ENCODE measurements around the gene MYCBP. TPM values are rescaled to one million over a fixed set of nuclear protein-coding genes. Genes with fewer than 3 reads are reported as not detected.

Gene MYCBP
- total RNA-seq, 1 donor from 2014 or later: 34.6 TPM

DNA sequence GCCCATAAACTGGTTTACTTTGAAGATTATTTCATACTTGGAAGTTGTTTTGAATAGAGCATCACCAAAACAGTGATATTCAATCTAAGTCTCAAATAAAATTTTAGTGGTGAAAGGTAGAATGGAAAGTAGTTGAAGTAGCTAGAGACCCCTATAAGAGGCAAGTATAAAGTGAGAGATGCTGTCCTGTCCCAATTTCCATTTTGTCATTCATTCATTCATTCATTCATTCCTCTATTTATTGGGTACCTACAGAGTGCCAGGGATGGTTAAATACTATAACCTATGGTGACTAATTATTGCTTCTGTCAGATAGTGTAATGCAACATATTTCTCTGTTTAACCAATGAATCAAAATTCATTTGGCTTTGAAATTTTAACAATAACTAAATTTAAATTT, 46.3 kb downstream of the MYCBP start:
- H3K27me3 Mint-ChIP-seq (ENCODE audit: unreplicated experiment): peaks cover 6% of the 10 kb centered on the region
- no peak overlapping the region for H3K4me3 Mint-ChIP-seq (ENCODE audit: unreplicated experiment)
- no peak overlapping the region for H3K27ac Mint-ChIP-seq (ENCODE audit: unreplicated experiment)
- no peak for DNase-seq (ENCODE audit: low spot score)
- TF ChIP-seq, protein P1, sequence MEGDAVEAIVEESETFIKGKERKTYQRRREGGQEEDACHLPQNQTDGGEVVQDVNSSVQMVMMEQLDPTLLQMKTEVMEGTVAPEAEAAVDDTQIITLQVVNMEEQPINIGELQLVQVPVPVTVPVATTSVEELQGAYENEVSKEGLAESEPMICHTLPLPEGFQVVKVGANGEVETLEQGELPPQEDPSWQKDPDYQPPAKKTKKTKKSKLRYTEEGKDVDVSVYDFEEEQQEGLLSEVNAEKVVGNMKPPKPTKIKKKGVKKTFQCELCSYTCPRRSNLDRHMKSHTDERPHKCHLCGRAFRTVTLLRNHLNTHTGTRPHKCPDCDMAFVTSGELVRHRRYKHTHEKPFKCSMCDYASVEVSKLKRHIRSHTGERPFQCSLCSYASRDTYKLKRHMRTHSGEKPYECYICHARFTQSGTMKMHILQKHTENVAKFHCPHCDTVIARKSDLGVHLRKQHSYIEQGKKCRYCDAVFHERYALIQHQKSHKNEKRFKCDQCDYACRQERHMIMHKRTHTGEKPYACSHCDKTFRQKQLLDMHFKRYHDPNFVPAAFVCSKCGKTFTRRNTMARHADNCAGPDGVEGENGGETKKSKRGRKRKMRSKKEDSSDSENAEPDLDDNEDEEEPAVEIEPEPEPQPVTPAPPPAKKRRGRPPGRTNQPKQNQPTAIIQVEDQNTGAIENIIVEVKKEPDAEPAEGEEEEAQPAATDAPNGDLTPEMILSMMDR (IDR thresholded peaks at IDR 0.05; ENCODE audit: unreplicated experiment): no peak
- no peaks in the 10 kb centered on the region for H3K36me3 Mint-ChIP-seq (ENCODE audit: low read depth, unreplicated experiment)
- no peaks in the 10 kb centered on the region for H3K9me3 Mint-ChIP-seq (ENCODE audit: unreplicated experiment)
- no peaks in the 10 kb centered on the region for H3K4me1 Mint-ChIP-seq (ENCODE audit: unreplicated experiment)

DNA sequence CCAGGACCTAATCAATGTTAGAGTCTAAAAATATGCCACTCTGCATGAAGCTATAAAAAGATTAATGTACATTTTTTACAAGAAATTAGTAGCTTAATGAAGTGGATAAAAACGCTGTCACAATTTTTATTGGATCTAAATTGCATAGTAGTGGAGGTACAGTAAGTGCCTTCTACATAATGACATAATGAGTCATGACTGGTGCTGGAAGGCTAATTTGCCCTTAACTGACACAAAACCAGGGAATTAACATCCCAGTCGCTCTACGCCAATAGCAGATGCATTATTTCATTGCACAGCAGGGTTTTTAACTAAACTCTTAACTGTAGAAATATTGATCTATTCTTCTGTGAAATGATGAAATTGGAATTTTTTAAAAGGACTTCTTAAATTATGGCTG, 46.9 kb downstream of the MYCBP start:
- H3K27ac Mint-ChIP-seq (ENCODE audit: unreplicated experiment): no peak overlapping the region
- no peak for DNase-seq (ENCODE audit: low spot score)
- no peaks in the 10 kb centered on the region for H3K9me3 Mint-ChIP-seq (ENCODE audit: unreplicated experiment)
- H3K4me1 Mint-ChIP-seq (ENCODE audit: unreplicated experiment): no peaks in the 10 kb centered on the region
- H3K4me3 Mint-ChIP-seq (ENCODE audit: unreplicated experiment): no peak overlapping the region
- peaks cover 6% of the 10 kb centered on the region for H3K27me3 Mint-ChIP-seq (ENCODE audit: unreplicated experiment)
- H3K36me3 Mint-ChIP-seq (ENCODE audit: low read depth, unreplicated experiment): no peaks in the 10 kb centered on the region
- TF ChIP-seq, protein P1 (IDR thresholded peaks at IDR 0.05; ENCODE audit: unreplicated experiment): no peak

DNA sequence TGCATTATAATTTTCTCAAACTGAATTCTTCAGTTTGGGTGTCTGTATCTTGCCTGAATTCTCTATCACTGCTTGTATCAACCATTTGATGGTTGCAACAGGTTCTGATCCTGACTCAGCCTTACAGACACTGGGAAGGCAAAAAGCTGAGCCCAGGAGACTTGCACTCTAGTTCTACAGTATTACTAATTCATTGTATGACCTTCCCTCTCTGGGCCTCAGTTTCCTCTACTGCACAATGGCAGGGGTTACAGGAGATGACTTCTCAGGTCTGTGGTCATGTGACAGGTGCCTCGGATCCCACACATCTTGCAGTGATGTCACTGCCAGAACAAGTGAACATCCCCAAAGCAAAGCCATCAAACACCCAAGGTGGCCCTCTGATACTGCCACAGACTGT, 52.3 kb downstream of the MYCBP start:
- Mint-ChIP-seq H3K4me3 (ENCODE audit: unreplicated experiment) (no peak overlapping the region), H3K27ac (ENCODE audit: unreplicated experiment) (no peak overlapping the region), H3K27me3 (ENCODE audit: unreplicated experiment) (peaks cover 11% of the 10 kb centered on the region), H3K9me3 (ENCODE audit: unreplicated experiment) (no peaks in the 10 kb centered on the region), H3K36me3 (ENCODE audit: low read depth, unreplicated experiment) (no peaks in the 10 kb centered on the region), H3K4me1 (ENCODE audit: unreplicated experiment) (no peaks in the 10 kb centered on the region)
- no peak for DNase-seq (ENCODE audit: low spot score)
- TF ChIP-seq, protein P1 (IDR thresholded peaks at IDR 0.05; ENCODE audit: unreplicated experiment): no peak

DNA sequence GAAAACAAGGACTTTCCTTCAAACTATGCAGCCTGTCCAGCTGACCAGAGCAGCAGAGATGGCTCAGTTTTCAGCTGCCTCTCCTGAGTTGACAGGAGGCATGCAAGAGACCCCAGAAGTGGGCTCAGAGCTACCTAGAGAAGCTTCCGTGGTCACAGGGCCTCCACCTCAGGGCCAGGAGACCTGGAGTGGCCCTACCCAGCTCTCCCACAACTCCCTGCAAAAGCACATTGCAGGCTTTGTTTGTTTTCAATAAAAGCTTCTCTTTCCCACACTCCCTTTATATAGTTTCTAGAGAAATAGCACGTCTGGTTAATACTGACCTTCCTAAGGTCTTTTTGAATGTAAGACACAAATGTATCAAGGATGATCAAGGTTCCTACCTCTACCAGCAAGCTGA, 53.6 kb downstream of the MYCBP start:
- H3K4me1 Mint-ChIP-seq (ENCODE audit: unreplicated experiment): no peaks in the 10 kb centered on the region
- TF ChIP-seq, protein P1 (IDR thresholded peaks at IDR 0.05; ENCODE audit: unreplicated experiment): no peak
- no peak for DNase-seq (ENCODE audit: low spot score)
- no peaks in the 10 kb centered on the region for H3K36me3 Mint-ChIP-seq (ENCODE audit: low read depth, unreplicated experiment)
- H3K27ac Mint-ChIP-seq (ENCODE audit: unreplicated experiment): no peak overlapping the region
- no peak overlapping the region for H3K4me3 Mint-ChIP-seq (ENCODE audit: unreplicated experiment)
- H3K9me3 Mint-ChIP-seq (ENCODE audit: unreplicated experiment): no peaks in the 10 kb centered on the region
- H3K27me3 Mint-ChIP-seq (ENCODE audit: unreplicated experiment): peaks cover 5% of the 10 kb centered on the region

DNA sequence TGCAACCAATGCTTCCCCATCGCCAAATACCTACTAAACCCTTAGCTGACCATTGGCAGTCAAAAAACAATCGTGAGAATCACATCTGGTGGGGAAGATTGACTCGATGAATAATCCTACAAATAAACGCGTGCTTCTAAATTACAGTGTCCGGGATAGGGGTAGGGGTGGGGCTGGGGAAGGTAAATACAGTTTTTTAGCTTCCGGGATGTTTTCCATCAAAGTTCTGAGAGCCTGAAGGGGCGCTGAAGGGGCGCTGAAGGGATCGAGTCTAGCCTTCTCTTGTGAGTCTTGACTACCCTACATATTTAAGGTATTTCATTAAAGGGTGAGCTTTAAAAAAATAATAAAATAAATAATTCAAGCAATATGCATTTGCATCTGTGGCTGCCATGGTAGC, 54.1 kb downstream of the MYCBP start:
- Mint-ChIP-seq H3K4me1 (ENCODE audit: unreplicated experiment) (no peaks in the 10 kb centered on the region), H3K27me3 (ENCODE audit: unreplicated experiment) (peaks cover 5% of the 10 kb centered on the region), H3K27ac (ENCODE audit: unreplicated experiment) (no peak overlapping the region), H3K36me3 (ENCODE audit: low read depth, unreplicated experiment) (no peaks in the 10 kb centered on the region), H3K4me3 (ENCODE audit: unreplicated experiment) (peak overlapping the region; percentile 59), H3K9me3 (ENCODE audit: unreplicated experiment) (no peaks in the 10 kb centered on the region)
- TF ChIP-seq, protein P1 (IDR thresholded peaks at IDR 0.05; ENCODE audit: unreplicated experiment): no peak
- no peak for DNase-seq (ENCODE audit: low spot score)
